Measurements from ENCODE around the gene IFFO2. TPM values are rescaled to one million over a fixed set of nuclear protein-coding genes. Genes with fewer than 3 reads are reported as not detected.
A peak's percentile ranks its signal among the peaks of the same experiment; 100 is the strongest.

The IFFO2 gene
- total and polyA plus RNA-seq, 2 donors (not counting 3 experiments of a cell fraction or from before 2014, with no cell fraction given) = 31.1 to 31.3 TPM

- Histone ChIP-seq H3K79me2 (ENCODE audit: control insufficient read depth, insufficient read depth, low read length) (no peaks in the 10 kb centered on the region), H3K9me1 (replicated peaks; ENCODE audit: control insufficient read depth, extremely low read depth, insufficient read depth, low read length) (no peaks in the 10 kb centered on the region), H3K9ac (replicated peaks; ENCODE audit: extremely low read depth, insufficient read depth, low read length) (no peak overlapping the region), H4K20me1 (replicated peaks; ENCODE audit: control insufficient read depth, extremely low read depth, insufficient read depth, low read length) (no peaks in the 10 kb centered on the region), H3K4me1 (ENCODE audit: control insufficient read depth, extremely low read depth, insufficient read depth, low read length) (peaks cover 26% of the 10 kb centered on the region), H2AFZ (ENCODE audit: low read depth, low read length) (no peak overlapping the region), H3K4me3 (replicated peaks in 1 of 3; ENCODE audit: insufficient read depth in 1 of 3, low read depth in 1 of 3, low read length in 3 of 3) (no peak overlapping the region), H3K27me3 (ENCODE audit: control insufficient read depth in 2 of 2, insufficient read depth in 2 of 2, low read length in 2 of 2) (no peaks in the 10 kb centered on the region), H3K9me3 (replicated peaks; ENCODE audit: control insufficient read depth, insufficient read depth, low read length) (no peaks in the 10 kb centered on the region), H3K27ac (ENCODE audit: insufficient read depth, low read depth, low read length) (peak overlapping the region; percentile 50), H3K36me3 (ENCODE audit: control insufficient read depth in 2 of 2, extremely low read depth in 1 of 2, insufficient read depth in 2 of 2, low read length in 2 of 2) (peaks cover 8 to 15% of the 10 kb centered on the region in 2 experiments), H3K4me2 (ENCODE audit: insufficient read depth, low read length) (peak overlapping the region; percentile 8)
- TF ChIP-seq GATA2 (IDR thresholded peaks at IDR 0.05; ENCODE audit: insufficient read depth, insufficient read length, low read depth, low read length) (peak; percentile 88), POLR2AphosphoS5 (IDR thresholded peaks at IDR 0.05; ENCODE audit: insufficient read depth, low read depth, low read length) (no peak)
- TF ChIP-seq, protein P1, sequence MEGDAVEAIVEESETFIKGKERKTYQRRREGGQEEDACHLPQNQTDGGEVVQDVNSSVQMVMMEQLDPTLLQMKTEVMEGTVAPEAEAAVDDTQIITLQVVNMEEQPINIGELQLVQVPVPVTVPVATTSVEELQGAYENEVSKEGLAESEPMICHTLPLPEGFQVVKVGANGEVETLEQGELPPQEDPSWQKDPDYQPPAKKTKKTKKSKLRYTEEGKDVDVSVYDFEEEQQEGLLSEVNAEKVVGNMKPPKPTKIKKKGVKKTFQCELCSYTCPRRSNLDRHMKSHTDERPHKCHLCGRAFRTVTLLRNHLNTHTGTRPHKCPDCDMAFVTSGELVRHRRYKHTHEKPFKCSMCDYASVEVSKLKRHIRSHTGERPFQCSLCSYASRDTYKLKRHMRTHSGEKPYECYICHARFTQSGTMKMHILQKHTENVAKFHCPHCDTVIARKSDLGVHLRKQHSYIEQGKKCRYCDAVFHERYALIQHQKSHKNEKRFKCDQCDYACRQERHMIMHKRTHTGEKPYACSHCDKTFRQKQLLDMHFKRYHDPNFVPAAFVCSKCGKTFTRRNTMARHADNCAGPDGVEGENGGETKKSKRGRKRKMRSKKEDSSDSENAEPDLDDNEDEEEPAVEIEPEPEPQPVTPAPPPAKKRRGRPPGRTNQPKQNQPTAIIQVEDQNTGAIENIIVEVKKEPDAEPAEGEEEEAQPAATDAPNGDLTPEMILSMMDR (IDR thresholded peaks at IDR 0.05; ENCODE audit: extremely low read depth in 1 of 2, insufficient read depth in 1 of 2, low read depth in 1 of 2, low read length in 2 of 2) = peak; percentile 69 to 81
- FAIRE-seq (peak; percentile 81), DNase-seq (ENCODE audit: low read depth, low spot score) (peak; percentile 79)
- ChIA-PET CTCF (interaction anchor here (0.7 to 4.4 kb wide), 55 partner anchors 8 to 755 kb away, joined by 3 to 84 read pairs (median 5); partner anchors contain the start of gene IFFO2), POLR2A (interaction anchor here (0.6 to 1.9 kb wide), 3 partner anchors 47 to 259 kb away, joined by 3 to 7 read pairs (median 7); no protein-coding TSS in a partner anchor)
- dilution Hi-C loops (cut with MboI; ENCODE audit: extremely low pct_ligation_motif_present, low sequenced_read_pairs) (no loop called here), intact Hi-C loops (cut with micrococcal nuclease) (loop anchor here (1.0 to 10.0 kb wide), 8 partner anchors 19 to 335 kb away; partner anchors contain the start of genes IFFO2 and UBR4)
- BruUV-seq (replicated peaks) = no TSS peak
These were observed 49.2 kb downstream of the IFFO2 start for GRCh38 chr1:18907021-18907916.
